Gastroesophageal sphincter (tissue), 4 donors: ENCODE results near the gene PGM1. TPM values are rescaled to one million over a fixed set of nuclear protein-coding genes. Genes with fewer than 3 reads are reported as not detected.

Source experiments
- ATAC-seq: fragments of 150-250 bp; one replicate; pipeline ENCODE4 v1.9.1; 2016; ENCODE audit warnings: mild to moderate bottlenecking, moderate library complexity
- H3K27ac ChIP-seq, 4 donors: fragments of 200-600 bp; sonication (generic) in 3 of 4; 1 replicate in 3 of 4; 2 replicates in 1 of 4; pipeline ENCODE4 v1.5.1; 2016 to 2019
- H3K27me3 ChIP-seq: fragments of 200-600 bp; sonication (generic); one replicate; pipeline ENCODE4 v1.5.1; 2019
- H3K36me3 ChIP-seq, 2 donors: fragments of 200-600 bp; sonication (generic); one replicate each; pipeline ENCODE4 v1.5.1; 2019; ENCODE audit warnings: control low read depth in 1 of 2
- H3K4me1 ChIP-seq, 3 donors: fragments of 200-600 bp; sonication (generic); 1 replicate in 2 of 3; 2 replicates in 1 of 3; pipeline ENCODE4 v1.5.1; 2016 to 2019; ENCODE audit warnings: control low read depth in 2 of 3
- H3K4me3 ChIP-seq, 2 donors: fragments of 200-600 bp; sonication (generic); one replicate each; pipeline ENCODE4 v1.5.1; 2019; ENCODE audit warnings: mild to moderate bottlenecking in 1 of 2, moderate library complexity in 1 of 2
- H3K9me3 ChIP-seq, 3 donors: fragments of 200-600 bp; sonication (generic); one replicate each; pipeline ENCODE4 v1.5.1; 2017 to 2019; ENCODE audit warnings: control low read depth in 2 of 3
- EP300 ChIP-seq: sonication (generic); formaldehyde crosslinking; IDR thresholded peaks from one replicate; pipeline ENCODE4 v1.6.1; 2017; ENCODE audit warnings: antibody characterized with exemption, mild to moderate bottlenecking
- POLR2A ChIP-seq, 2 donors: fragments of 450-650 bp; IDR thresholded peaks; one replicate each; pipeline ENCODE4 v1.6.1; 2017; ENCODE audit warnings: antibody characterized with exemption in 2 of 2, mild to moderate bottlenecking in 2 of 2, moderate library complexity in 1 of 2
- POLR2AphosphoS5 ChIP-seq: sonication (generic); formaldehyde crosslinking; IDR thresholded peaks from one replicate; pipeline ENCODE4 v1.6.1; 2017; ENCODE audit warnings: antibody characterized with exemption
- WGBS, 2 donors: methylation state at CpG; one replicate each; pipeline ENCODE4 v1.1.5; 2018; ENCODE audit warnings: low coverage in 1 of 2; 5-methylcytosine and 5-hydroxymethylcytosine counted together
- total RNA-seq, 4 donors: library from RNA; depleted of rRNA; stranded (reverse); fragments of >200 nt; gene quantifications; one replicate each; pipeline ENCODE4 v1.1.0, GENCODE V29; 2016
- TF ChIP-seq, protein P1 (sequence below), 4 experiments: fragments of 200-600 bp in 2 of 4; fragments of 450-650 bp in 2 of 4; sonication (generic) in 1 of 4; IDR thresholded peaks; one replicate each; pipeline ENCODE4 v1.5.1; 2017 to 2019; ENCODE audit warnings: antibody characterized with exemption in 4 of 4, mild to moderate bottlenecking in 2 of 4, moderate library complexity in 2 of 4

Gene PGM1
- total RNA-seq, 4 donors from 2014 or later = 40.0 to 95.6 (median 61.4) TPM

DNA sequence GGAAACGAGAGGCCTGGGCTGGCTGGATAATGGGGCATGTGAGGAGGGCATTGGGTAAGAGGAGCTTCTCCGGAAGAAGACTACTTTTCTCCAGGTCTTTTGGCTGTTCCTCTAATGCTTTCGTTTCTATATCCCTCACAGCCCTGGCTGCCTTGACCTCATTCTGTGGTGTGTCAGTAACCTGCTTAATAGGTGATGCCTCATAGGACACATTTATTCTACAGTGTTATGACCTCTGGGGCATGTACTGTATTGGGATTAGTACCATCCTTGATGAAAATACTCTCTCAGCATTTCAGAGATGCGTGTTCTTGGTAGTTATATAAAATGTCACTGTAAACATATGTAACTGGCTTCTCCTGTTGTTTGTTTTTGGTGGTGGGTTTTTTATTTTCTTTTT is 40.1 kb downstream of the PGM1 start:
- ATAC-seq = no peak
- TF ChIP-seq, protein P1, sequence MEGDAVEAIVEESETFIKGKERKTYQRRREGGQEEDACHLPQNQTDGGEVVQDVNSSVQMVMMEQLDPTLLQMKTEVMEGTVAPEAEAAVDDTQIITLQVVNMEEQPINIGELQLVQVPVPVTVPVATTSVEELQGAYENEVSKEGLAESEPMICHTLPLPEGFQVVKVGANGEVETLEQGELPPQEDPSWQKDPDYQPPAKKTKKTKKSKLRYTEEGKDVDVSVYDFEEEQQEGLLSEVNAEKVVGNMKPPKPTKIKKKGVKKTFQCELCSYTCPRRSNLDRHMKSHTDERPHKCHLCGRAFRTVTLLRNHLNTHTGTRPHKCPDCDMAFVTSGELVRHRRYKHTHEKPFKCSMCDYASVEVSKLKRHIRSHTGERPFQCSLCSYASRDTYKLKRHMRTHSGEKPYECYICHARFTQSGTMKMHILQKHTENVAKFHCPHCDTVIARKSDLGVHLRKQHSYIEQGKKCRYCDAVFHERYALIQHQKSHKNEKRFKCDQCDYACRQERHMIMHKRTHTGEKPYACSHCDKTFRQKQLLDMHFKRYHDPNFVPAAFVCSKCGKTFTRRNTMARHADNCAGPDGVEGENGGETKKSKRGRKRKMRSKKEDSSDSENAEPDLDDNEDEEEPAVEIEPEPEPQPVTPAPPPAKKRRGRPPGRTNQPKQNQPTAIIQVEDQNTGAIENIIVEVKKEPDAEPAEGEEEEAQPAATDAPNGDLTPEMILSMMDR (IDR thresholded peaks at IDR 0.05) = no peak
- no peak for TF ChIP-seq POLR2A (IDR thresholded peaks at IDR 0.05)
- no peak for TF ChIP-seq POLR2AphosphoS5
- TF ChIP-seq EP300 = no peak
- Histone ChIP-seq H3K27ac (no peak overlapping the region), H3K36me3 (peaks cover 0 to 67% of the 10 kb centered on the region in 2 donors), H3K27me3 (no peaks in the 10 kb centered on the region), H3K9me3 (no peaks in the 10 kb centered on the region), H3K4me1 (no peaks in the 10 kb centered on the region), H3K4me3 (no peak overlapping the region)
- 93% methylated on average over 4 of the region's 4 CpGs; no CpG with 5 or more reads in 1 of the 2 donors for WGBS, 2 donors

- Histone ChIP-seq H3K27ac (no peak overlapping the region), H3K4me3 (no peak overlapping the region), H3K36me3 (peaks cover 0 to 73% of the 10 kb centered on the region in 2 donors), H3K4me1 (no peaks in the 10 kb centered on the region), H3K27me3 (no peaks in the 10 kb centered on the region), H3K9me3 (no peaks in the 10 kb centered on the region)
- WGBS, 2 donors = 94 to 95% methylated on average over 2 to 4 of the region's 4 CpGs
- TF ChIP-seq, protein P1 (IDR thresholded peaks at IDR 0.05) = no peak
- TF ChIP-seq POLR2AphosphoS5 = no peak
- TF ChIP-seq POLR2A (IDR thresholded peaks at IDR 0.05) = no peak
- TF ChIP-seq EP300 = no peak
- no peak for ATAC-seq
These were observed 41.3 kb downstream of the PGM1 start for GRCh38 chr1:63634471-63634870.

- WGBS, 2 donors = 67% methylated on average over 1 of the region's 1 CpG
- H3K9me3 ChIP-seq = no peaks in the 10 kb centered on the region
- no peak overlapping the region for H3K4me3 ChIP-seq
- no peaks in the 10 kb centered on the region for H3K4me1 ChIP-seq
- no peaks in the 10 kb centered on the region for H3K27me3 ChIP-seq
- ATAC-seq = no peak
- no peak overlapping the region for H3K27ac ChIP-seq
- H3K36me3 ChIP-seq = peaks cover 0 to 61% of the 10 kb centered on the region in 2 donors
- TF ChIP-seq POLR2AphosphoS5 (no peak), POLR2A (IDR thresholded peaks at IDR 0.05) (no peak), EP300 (no peak)
- TF ChIP-seq, protein P1 (IDR thresholded peaks at IDR 0.05) = no peak
These were observed 42.5 kb downstream of the PGM1 start for GRCh38 chr1:63635681-63636080.

DNA sequence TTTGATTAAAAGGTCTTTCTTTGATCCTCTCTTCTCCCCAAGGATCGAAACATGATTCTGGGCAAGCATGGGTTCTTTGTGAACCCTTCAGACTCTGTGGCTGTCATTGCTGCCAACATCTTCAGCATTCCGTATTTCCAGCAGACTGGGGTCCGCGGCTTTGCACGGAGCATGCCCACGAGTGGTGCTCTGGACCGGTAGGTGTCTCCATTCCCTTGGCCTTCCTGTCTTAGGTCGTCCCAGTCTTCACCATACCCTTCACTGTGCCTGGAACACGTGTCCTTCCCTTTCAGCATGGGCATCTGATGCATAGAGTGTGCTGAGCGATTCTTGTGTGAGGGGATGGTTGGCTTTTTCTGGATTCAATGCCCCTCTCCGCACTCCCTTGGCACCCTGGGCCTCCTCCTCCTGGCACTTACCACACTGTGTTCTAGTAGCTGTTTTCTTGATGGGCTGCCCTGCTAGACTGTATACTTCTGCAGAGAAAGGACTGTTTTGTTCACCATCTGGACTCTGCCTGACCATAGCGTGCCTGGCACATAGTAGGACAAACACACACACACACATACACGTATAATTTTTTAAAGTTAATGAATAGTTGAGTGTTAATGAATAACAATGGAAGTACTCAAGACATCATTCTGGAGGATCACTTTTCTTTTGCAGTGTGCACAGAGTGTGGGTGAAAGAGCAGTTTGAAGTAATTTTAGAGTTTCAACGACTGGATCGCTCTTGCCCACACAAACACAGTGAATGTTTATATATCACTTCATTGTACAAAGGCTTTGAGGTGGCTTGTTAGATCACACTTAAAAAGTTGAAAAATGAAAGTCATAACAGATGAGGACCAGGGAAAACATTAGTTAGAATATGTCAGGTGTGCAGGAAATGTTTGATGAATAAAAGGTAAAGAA is 43.2 kb downstream of the PGM1 start:
- Histone ChIP-seq H3K27me3 (no peaks in the 10 kb centered on the region), H3K4me1 (no peaks in the 10 kb centered on the region), H3K9me3 (no peaks in the 10 kb centered on the region), H3K27ac (no peak overlapping the region), H3K4me3 (no peak overlapping the region), H3K36me3 (peaks cover 0 to 53% of the 10 kb centered on the region in 2 donors)
- 80 to 92% methylated on average over 6 to 13 of the region's 15 CpGs for WGBS, 2 donors
- no peak for TF ChIP-seq POLR2A (IDR thresholded peaks at IDR 0.05)
- TF ChIP-seq EP300 = no peak
- TF ChIP-seq, protein P1 (IDR thresholded peaks at IDR 0.05) = no peak
- TF ChIP-seq POLR2AphosphoS5 = no peak
- no peak for ATAC-seq

DNA sequence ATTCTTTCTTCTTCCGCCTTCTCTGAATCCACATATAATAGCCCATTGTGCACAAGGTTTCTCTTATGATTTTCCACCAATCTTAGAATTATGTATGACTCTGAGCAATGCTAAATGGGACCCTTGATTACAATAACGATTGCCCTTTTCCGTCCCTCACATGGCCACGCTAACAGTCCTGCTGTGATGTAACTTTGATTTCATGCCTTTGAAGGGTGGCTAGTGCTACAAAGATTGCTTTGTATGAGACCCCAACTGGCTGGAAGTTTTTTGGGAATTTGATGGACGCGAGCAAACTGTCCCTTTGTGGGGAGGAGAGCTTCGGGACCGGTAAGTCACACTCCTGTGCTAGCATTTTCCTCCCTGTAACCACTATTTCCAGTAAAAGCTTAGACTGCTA is 45.3 kb downstream of the PGM1 start:
- Histone ChIP-seq H3K4me3 (no peak overlapping the region), H3K27ac (no peak overlapping the region), H3K27me3 (no peaks in the 10 kb centered on the region), H3K4me1 (peaks cover 0 to 2% (median 0%) of the 10 kb centered on the region in 3 donors), H3K36me3 (peaks cover 0 to 34% of the 10 kb centered on the region in 2 donors), H3K9me3 (no peaks in the 10 kb centered on the region)
- TF ChIP-seq POLR2A (IDR thresholded peaks at IDR 0.05) (no peak), EP300 (no peak), POLR2AphosphoS5 (no peak)
- TF ChIP-seq, protein P1 (IDR thresholded peaks at IDR 0.05) = no peak
- no peak for ATAC-seq
- WGBS, 2 donors = 83 to 88% methylated on average over 4 to 8 of the region's 8 CpGs
